GM19372 (cell line): ENCODE measurements around the gene PDE1C.

Experiments
- ATAC-seq: cut with Tn5 transposase; IDR thresholded peaks from one replicate; pipeline ENCODE4 v1.9.1; 2021; ENCODE audit warnings: mild to moderate bottlenecking, low read depth, moderate library complexity; ENCODE audit not compliant: unreplicated experiment

PDE1C gene

GRCh38 chr7:31906479-31907171, 163.6 kb downstream of the PDE1C start:
- no peak for ATAC-seq

DNA sequence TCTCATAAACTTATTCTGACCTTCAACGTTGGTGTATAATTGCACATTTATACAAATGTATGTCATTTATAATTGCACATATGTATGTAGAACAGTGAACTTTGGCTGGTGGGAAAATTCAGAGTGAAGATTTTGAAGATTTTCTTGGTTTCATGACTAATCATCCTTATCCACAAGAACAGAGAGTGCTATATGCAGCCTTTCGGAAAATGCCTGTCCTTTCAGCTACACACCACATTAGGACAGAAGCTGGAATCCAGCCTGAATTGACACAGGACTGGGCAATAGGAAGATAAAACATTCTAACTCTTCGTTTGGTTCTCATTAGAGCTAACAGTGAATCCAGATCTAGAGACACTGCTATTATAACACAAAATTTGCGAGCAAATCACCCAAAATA, 166.2 kb downstream of the PDE1C start:
- no peak for ATAC-seq

DNA sequence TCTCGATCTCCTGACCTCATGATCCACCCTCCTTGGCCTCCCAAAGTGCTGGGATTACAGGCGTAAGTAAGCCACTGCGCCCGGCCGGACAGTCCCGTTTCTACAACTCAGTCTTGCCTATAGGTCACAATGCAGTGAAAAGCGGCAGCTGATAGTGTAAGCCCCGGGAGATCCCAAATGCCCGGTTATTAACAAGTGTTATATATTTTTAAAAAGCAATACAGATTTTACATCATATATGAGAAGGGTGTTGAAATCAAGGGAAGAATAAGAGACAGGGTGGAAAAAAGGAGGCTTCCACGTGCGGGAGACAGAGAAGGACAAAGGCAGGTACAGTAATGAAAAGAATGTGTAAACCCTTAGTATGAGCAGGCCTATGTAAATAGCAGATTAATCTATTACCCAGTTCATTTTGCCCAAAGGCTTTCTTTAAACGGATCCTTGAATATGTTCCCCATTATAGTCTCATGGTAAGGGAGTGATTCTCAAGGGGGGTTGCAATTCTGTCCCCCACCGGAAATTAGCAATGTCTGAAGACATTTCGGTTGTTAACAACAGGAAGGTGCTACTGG, 170.8 kb downstream of the PDE1C start:
- ATAC-seq, result no peak

DNA sequence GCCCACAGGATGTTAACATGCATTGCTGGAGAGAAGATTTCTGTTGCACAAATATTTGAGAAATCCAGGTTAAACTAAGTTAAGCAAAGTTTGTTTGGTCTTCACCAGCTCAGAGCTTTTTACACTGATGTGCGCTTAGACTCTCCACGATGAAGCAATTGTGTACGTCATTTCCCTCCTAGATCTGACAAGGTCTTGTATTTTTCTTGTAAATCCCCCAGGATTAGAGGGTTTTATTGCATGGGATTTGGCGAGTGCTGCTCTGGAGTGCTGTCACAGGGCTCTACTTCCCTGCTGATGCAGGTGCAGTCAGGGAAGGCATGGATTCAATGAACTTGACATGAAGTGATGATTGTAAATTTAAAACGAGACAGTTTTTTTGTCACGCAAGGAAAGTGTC, 173.3 kb downstream of the PDE1C start:
- ATAC-seq, result no peak

GRCh38 chr7:31894308-31894707, 175.9 kb downstream of the PDE1C start:
- ATAC-seq, result no peak

DNA sequence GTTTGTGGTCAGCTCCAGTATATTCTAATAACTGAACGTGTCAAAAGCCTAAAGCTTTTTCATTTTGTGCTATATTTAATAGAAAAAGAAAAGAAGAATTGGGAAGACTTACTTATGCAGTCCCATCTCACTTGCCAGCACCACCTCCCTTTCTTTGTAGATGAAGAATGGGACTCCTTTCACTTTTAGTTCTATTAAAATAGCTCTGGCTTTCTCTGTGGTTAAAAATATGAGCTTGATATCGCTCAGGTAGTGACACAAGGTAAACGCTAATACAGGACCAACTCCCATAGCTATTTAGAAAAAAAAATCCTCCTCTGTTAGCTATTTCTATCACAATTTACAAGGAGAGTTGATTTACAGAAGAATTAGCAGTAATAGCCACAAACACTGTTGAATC, 176.8 kb downstream of the PDE1C start:
- no peak for ATAC-seq

DNA sequence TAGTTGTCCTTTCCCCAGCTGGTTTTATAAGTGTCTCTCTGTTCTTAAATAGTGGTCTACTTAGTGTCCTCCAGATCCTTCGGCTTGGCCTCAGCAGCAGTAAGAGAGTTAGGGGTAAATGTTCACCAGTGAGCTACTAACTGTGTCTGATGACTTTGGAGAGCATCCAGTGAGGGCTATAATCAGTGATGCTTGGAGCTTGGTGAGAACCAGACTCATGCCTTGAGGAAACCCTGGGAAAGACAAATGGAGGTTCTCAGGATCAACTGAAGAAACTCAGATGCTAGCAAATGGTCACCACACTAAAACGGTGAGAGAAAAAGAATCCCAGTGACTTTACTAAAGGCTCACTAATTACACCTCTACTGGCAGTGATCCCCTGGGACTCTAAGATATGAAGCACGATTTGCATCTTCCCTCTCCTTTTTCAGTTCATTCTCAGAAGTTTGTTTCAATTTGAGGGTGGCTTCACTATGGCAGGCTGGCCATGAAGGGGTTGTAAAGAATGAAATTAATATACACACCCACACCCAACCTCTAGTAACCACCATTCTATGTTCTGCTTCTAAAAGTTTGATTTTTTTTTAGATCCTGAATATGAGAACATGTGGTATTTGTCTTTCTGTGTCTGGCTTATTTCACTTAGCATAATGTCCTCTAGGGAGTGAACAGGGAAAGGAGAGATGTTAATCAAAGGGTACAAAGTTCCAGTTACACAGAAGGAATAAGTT, 177.9 kb downstream of the PDE1C start:
- ATAC-seq, result no peak

DNA sequence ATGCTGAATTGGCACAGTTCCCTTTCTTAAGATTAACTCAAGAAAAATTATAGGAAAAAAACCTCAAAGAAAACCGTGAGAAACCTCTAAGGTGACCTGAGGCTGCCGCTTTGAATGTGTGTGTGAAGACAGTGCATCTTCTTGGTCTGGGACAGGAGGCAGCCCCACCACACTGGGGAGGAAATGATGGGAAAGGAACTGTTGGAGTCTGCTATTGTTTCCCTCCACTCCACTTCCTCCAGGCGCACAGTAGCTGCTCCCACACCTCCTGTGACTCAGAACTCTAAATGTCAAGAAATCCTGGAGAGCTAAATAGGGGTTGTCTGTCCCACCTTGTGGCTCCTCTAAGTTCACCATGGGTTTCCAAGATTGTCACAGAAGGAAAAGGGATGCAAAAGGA, 179.4 kb downstream of the PDE1C start:
- no peak for ATAC-seq

DNA sequence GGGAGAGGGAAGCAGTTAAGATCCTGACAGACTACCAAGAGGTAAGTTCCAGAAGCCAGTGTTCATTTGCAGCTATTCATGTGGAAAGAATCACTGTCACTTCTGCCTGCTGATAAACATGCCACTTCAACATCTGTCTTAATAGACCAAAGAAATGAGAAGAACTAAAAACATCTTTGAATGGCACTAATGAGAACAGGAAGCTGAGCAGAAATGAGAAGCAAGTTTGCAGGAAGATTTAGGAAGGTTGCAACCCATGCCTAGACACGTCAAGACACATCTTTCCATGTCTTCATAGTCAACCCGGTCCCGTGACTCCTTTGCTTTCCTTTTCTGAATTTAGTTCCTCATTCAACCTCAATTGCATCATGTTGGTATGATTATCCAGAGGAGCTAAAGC, 180.0 kb downstream of the PDE1C start:
- ATAC-seq, result no peak

DNA sequence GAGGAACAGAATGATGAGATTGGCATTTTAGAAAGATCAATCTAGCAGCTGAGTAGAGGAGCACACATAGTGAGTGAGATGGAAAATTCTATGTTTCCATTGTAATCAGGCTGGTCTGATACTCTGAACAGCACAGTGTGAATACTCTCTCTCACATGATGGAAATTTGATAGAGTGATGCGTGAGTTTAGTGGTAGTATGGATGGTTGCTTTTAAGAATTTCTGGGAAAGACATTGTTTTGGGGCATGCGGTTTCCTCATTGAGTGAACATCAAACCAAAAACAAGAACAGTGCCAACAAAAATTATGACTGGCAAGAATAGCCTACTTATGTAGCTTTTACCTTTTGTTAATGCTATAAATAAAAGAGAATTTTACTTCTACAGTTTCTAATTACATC, 183.2 kb downstream of the PDE1C start:
- no peak for ATAC-seq

GRCh38 chr7:31885171-31885570, 185.0 kb downstream of the PDE1C start:
- ATAC-seq, result no peak

DNA sequence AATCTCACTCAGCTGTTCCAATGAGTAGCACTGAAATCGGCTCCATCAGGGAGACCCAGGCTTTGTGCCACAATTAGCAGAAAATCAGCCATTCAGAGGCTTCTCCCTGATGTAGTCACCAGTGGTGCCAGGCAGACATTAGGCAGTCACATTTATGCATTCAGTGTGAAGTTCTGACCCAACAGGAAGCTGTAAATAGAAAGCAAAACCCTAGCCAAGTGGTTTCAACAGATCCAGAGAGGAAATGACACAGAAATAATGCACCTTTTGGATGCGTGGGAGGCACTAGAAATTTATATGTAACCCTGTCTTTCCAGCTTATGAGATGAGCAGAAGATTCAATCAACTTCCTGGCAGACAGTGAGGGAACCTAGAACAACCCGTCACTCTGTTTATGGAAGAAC, 186.4 kb downstream of the PDE1C start:
- ATAC-seq, result no peak

DNA sequence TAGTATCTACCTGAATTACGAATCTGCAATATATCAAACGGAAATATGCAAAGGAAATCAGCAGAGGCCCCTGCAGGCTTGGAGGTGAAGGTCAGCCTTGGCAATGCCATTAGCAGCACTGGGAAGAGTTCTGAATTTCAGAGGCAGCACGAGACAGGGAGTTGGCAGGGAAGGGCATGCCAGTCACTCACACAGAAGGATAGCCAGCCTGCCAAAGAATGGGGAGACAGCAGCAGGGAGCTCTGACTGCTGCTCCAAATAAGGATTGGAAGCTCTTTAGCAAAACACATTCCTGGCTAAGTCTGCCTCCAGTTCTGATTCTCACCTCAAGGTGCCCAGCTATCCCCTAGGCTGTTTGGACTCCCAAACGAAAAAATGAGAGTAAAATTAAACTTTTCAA, 188.0 kb downstream of the PDE1C start:
- no peak for ATAC-seq

- ATAC-seq, result no peak
Measured at GRCh38 chr7:31878875-31879274, 191.3 kb downstream of the PDE1C start.

- no peak for ATAC-seq
Measured at GRCh38 chr7:31875424-31875823, 194.8 kb downstream of the PDE1C start.

DNA sequence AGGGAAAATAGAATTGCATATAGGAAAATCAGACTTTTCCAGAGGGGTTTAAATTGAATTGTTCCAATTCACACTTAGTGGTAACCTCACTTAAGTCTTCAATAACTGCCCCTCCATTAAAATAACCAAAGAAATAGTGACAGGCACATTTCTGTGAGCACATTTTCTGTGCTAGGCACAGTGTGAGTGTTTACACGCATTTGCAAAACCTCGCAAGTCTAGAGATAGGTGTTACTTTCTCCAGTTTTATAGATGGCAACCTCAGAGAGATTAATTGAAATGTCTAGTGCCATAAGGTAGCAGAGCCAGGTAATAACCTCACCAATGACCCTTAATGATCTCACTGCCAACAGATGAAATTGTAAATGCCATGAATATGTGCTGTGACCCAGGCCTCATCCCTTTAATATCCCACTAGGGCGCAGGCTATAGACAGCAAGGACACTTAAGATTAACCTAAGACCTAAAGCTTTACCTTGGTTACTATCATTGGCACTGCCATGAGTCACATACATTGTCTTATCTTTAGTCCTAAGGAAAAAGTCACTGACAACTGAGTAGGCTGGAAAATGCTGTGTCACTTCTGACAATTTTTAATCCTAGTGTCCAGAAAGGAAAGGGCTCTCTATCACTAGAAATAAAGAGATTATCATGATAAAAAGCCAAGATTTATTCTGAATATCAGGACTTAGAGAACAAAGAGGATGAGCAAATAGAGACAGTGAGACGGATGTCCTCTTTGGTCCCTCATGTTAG, 195.4 kb downstream of the PDE1C start:
- ATAC-seq, result no peak

GRCh38 chr7:31873816-31874597, 196.2 kb downstream of the PDE1C start:
- ATAC-seq, result no peak

- ATAC-seq, result no peak
Measured at GRCh38 chr7:31872545-31873370, 197.4 kb downstream of the PDE1C start.

DNA sequence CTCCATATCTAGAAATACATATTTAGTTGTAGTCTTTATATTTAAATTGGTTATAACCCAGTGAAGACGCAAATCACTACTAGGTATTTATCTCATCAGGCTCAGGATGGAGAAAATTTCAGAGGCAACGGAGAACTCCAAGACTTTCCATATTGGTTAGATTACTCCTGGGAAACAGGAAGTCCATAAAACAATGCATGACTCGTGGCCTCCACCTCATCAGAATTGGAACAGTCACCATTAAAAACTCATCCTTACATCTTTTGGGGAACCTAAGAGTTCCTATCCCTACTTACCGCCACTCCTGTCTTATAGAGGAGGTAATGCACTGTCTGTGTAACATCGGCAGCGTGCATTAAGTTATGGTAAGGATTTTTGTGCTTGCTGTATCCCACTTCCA, 205.6 kb downstream of the PDE1C start:
- ATAC-seq, result no peak

GRCh38 chr7:31860925-31861324, 209.3 kb downstream of the PDE1C start:
- ATAC-seq, result no peak
